ENCODE results near the gene SLCO3A1.

The SLCO3A1 gene

DNA sequence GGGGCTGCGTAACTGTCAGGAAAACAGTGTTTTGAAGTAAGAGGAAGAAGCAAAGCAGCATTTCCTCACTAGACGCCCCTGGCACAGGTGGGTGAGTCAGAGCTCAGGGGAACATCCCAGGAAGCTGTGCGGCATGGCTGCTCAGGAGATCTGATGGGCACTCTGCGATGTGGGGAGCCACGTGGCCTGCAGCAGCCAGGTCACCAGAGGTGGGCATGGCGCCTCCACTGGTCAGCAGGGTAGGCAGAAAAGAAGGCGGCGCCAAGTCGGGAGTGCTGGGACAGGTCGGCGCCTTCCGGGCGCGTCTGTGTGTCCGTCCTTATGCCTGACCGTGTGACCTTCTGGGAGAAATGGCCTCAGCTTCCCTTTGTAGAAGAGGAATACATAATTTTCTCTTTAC is 290.3 kb downstream of the SLCO3A1 start:
- DNase-seq: no peak

DNA sequence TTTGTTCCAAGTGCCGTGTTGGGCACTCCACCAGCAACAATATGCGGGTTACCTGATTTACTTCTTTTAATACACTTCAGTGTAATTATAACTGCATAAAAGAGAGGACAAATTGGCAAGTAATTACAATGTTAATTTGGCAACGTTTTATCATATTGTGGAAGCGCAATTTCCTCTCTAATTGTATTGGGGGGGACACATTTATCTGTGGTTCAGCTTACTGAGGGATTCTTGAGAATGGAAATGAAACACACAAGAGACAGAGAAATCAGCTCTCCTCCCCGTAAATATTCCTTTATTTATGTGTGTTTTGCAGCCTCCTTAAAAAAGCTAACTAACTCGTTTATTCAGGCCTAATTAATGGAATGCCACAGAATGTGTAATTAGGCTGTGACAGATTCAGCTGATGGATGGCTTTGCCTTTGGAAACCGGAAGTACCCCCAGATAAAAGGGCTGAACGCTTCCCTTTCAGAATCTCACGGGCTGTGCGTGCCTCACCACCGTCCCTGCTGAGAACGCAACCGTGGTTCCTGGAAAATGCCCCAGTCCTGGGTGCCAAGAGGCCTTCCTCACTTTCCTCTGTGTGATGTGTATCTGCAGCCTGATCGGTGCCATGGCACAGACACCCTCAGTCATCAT is 293.1 kb downstream of the SLCO3A1 start:
- DNase-seq: no peak

DNA sequence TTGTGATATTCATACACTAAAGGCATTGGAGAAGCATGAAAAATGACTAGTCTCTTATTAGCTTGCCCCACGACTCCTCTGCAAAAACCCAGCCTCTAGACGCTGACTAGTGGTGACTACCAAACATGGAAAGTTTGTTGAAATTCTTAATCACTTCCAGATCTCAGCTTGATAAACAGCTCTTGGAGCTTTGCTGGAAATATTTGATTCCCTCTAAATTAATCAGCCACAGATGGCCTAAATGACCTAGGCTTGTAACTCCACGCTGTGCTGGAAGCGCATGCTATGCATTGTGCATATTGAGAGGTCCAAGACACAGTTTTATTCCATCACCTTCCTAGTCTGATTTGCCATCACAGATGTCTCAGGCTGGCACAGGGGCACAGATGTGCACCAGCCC is 295.5 kb downstream of the SLCO3A1 start:
- no peak for DNase-seq

DNA sequence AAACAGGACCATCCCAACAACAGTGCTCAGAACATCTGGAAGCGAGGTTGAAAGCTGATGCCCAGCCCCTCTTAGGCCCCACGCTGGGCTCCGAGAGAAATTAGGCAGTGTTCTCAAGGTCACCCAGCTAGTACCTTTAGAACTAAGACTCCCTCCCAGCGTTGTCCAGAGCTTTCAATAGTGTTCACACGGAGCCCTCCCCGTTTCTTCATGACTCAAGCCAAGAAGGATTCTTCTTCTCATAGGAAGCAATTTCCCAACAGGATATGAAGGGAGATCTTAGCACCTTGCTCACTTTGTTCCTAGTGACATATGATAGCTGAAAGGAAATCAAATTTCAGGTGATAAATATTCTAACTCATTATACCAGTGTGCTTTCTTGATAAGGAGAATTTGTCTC is 296.0 kb downstream of the SLCO3A1 start:
- no peak for DNase-seq

DNA sequence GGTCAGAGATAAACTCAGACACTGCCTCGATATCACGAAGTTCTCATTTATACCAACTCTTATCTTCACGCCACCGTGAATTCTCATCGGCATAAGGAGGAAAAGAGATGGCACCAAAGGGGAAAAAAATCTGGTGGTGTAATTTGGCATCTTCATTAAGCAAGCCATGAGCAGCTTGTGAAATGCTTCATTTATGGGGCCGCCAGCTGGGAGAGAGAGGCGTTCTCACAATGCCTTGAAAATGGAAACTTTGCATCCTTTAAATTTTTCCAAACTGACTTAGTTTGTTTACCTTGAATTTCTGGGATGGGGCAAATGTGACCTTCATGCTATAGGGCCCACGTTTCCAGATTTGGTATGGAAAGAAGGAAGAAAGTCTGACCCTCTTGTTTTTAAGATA is 297.7 kb downstream of the SLCO3A1 start:
- DNase-seq: no peak

DNA sequence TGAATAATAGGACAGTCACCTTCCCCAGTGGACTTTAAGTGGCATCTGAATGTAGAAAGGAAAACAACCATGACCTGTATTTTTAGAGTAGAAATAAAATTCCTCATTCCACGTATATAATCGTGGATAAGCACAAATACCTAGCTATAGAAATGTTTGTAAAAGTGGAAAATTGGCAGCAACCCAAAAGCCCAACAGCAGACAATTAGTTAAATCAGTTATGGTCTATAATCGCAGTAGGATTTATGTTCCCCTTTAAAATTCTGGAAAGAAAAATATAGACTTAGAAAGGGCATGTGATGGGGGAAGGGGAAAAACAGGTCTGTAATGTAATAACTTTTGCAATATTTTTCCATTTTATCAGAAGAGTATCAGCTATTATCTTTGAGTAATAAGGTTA is 298.2 kb downstream of the SLCO3A1 start:
- no peak for DNase-seq

DNA sequence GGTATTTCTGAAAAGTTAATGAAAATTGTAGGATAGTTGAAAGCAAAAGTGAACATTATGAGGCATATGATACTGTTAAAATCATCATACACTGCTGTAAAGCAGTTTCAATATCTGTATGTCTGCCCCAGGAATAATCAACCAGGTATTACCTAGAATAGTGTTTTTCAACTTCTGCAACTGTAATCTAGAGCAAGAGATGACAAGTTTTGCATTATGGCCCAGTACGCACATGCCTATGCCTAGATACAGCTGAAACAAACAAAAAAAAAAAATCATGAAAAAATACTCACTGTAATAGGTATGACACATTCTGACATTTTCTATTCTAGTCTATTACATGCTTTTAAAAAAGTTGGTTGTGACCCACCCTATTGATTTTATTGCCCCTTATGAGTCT is 299.5 kb downstream of the SLCO3A1 start:
- no peak for DNase-seq

DNA sequence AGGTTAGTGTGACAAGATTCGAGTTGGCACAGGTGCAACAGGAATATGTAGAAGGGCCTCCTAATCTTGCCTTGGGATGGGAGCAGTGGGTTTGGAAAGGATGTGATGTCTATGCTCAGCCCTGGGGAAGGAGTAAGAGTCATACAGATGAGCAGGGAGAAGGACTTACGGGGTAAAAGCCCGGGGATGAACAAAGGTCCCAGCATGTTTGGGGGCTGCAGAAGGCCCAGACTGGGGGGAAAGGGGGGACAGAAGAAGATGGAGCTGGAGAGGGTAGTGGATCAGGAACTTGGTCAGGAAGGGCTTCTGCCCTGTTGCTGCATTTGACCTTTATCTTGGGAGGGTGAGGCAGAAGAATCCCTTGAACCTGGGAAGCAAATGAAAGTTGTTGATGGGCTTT is 300.1 kb downstream of the SLCO3A1 start:
- no peak for DNase-seq

DNA sequence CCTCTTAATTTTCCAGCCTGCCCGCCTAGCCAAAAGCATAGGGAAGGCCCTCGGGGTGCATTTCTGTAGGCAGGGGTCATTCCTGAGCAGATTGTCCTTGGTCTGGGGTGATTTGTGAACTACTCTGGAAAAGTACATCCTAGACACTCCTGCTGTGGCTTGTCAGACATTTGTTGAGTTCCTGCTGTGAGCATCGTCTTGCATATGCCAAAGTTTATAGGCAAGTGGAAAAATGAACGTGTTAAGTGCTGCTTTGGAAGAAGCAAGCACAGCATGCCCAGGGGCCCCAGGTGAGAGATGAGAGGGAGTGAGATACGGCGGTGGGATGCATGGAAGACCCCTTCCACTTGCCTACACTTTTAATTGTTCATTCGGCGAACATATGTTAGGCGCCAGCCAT is 302.4 kb downstream of the SLCO3A1 start:
- no peak for DNase-seq

DNA sequence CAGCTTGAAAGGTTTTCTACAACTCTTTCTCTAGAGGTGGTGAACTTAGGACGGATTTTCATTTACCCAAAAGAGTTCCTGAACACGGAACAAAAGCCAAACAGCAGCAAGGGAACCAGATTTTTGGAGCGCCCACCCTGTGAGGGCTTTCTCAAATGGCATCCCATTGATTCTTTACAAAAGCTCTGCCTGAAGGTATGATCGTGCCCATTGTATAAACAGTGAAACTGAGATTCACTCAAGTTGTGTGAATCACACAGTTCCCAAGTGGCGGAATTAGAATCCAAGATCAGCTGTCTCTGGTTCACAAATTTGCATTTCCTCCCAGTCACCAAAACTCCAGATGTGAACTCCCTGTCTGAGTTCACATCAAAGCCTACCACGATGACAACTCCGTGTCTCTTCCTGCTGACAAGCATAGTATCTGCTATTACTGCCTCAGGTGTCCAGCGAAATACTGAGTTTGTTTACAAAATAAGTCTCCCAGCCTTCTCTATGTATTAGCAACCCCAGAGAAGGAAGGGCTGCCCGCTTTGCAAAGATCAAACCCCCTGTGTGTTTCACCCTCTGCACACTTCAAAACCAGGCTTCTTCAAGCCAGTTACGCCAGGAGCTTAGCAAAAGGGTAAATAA is 304.3 kb downstream of the SLCO3A1 start:
- no peak for DNase-seq

DNA sequence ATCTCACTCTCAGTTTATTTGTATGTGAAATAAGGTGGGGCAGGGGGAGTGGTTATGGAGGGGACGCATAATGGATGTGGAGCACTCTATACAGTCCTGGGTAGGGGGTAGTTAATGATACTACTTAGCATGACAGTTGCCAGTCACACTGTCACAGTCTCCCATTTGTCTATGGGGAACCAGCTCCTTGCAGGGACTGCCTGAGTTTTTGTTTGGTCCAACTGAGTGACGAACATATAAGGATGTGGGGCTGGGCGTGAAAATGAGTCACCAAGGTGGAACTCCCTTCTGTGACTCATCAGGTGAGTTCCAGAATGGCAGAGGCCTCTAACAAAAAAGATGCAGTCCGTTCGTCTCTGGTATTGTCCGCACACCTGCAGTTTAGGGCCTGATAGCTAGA is 304.9 kb downstream of the SLCO3A1 start:
- DNase-seq: no peak

DNA sequence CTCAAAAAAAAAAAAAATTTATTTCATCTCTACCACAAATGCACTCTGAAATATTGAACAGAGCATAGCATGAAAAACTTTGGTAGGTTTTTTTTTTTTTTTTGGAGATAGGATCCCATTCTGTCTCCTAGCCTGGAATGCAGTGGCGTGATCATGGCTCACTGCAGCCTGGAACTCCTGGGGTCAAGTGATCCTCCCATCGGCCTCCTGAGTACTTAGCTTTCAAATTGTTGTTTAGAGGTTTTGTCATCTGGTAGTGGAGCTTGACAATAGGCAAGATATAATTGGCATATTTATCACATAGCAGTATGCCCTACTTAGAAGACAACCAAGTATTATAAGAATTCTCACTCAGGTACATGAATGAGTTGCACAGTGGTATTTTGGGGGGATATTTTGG is 306.0 kb downstream of the SLCO3A1 start:
- no peak for DNase-seq

DNA sequence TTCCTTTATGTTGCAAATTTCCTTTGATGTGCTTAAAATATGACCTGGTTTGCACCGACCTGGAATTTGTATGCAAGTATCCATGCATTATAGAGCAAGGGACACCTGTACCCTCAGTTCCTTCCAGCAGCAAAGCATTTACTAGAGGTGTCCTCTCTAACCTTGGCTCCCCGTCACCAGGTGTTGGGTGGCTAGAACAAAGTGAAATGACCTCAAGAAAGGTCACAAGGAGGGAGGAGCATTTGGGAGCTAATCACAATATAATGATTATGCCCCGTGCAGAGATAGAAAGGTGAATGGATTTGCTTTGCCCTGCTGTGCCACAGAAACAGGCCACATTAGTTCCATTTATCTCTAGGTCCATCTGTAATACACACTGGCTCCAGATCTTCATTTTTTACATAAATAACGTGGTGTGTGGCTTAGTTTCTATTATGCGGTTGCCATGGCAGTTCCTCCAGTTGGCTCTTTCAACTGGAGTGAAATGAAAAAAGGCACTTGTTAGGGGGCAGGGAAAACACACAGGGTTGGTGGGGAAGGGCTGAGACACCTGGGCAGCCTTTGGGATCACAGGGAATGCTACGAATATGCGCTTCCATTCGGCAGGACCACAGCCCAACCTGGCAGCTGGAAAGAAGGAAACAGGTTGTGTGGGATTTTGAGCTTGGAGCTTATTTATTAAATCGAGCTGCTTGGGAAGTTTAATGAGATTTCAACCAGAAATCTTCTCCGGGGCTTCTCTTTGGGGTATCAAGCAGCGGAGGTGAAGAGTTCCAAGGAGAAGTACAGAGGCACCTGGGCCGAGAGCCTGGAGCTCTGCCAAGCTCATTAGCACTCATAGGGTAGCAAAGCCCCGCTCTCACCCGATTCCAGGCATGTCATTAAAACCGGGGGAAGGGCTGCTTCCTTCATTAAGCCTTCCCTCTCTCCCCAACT is 306.7 kb downstream of the SLCO3A1 start:
- DNase-seq: no peak

DNA sequence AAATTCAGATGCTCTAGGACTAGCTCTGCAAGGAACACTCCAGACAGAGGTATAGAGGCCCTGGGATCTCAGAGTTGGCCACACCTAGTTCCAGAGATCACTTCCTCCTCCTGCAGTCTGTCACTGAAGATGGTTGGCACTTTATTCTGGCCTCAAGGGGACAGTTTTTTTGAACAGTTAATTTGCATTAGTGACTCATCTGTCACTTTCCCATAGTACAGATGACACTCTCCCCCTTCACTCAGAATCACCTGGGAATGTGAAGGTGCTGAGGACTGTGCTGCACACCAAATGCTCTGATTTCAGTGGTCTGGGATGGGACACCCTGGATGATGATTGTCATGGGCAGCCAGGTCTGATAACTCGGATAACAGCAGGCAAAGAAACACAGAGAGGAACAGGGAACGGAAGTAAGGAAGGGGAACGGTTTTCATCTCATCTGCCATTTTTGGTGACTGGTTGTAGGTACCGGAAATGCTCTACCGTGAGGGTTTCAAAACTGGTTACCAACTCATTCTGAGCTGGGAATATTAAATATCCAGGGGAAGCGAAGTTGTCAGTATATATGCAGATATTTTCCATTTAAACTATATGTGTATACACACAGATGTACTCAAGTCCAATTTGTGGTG is 307.6 kb downstream of the SLCO3A1 start:
- no peak for DNase-seq

DNA sequence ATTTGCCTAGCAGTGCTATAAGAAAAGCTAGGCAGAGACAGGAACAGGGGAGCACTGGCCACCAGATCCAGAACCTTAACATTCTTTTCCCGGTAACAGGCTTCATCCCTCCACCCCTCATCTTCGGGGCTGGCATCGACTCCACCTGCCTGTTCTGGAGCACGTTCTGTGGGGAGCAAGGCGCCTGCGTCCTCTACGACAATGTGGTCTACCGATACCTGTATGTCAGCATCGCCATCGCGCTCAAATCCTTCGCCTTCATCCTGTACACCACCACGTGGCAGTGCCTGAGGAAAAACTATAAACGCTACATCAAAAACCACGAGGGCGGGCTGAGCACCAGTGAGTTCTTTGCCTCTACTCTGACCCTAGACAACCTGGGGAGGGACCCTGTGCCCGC is 309.1 kb downstream of the SLCO3A1 start:
- no peak for DNase-seq

DNA sequence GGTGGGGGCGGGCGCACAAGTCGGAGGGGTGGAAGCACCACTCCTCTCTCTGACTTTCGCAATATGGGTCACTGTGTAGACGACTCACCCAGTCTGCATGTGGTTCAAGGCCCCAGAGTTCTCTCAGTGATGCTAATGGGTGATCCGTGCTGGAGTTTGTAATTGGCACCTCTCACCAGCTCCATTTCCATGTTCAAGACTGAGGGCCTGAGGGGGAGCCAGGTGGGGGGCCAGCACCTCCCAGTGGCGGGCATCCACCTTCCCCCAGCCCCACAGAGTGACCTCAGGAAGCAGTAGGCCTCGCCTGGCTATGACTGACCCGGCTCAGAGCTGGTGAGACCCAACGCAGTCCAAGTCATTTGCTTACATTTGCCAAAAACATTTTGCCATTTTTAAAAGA is 310.1 kb downstream of the SLCO3A1 start:
- no peak for DNase-seq

DNA sequence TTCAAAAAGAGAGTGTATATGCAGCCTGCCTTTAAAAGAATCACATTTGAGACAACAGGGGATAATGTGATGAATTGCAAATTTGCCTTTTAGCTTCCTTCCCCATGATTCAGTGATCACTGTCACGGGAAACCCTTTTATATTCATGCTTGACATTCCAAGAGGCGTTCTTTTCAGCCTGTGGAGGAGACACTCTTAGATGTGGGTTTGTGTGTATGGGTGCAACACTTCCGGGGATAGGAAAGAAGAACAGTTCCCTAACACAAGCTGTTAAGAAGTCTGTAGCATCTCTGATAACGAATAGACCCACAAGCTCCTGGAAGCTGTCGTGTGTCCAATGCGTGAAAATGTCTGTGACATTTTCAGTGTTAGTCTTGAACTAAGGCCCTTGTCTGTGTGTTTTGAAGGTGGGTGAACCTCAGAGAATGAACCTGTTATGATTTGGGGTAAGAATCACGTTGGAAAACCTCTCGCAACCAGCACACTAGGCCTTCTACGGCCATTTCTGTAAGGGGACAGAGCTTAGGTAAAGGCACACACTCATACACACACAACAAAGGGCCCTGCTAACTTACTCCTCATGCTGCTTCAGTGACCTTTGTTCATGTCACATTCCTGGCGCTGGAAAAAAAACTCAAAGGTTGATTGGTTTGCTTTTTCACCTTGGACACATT is 311.0 kb downstream of the SLCO3A1 start:
- DNase-seq: no peak

DNA sequence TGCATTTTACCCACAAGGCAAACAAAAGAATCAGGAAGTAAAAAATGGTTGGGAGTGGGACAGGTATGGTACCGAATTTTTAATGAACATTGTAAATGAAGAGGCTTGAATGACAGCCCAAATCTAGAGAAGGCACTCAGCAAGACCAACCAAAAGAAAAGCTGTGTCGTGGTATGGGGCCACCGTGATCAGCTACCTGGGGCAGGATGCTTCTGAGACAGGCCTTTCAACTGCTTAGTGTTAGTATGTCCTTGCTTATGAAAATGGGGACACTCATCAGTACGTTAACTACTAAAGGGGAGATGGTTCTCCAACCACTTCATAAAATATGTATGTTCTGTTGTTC is 311.5 kb downstream of the SLCO3A1 start:
- no peak for DNase-seq

DNA sequence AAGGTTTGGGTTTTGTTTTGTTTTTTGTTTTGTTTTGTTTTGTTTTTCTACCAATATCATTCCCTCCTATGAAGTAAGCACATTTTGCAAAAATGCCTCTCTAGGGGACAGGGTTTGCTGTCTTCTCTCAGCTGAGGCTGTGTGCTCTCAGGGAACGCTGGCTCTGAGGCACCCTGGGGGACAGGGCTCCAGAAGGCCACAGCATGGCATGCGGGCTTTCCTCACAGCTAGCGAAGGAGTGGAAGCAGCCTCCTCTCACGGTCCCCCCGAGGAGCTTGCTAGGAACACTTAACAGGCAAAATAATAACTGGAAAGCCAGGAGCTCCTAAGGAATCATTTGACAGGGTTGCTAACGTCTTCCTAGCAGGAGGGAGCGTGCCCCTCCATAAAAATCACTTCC is 312.5 kb downstream of the SLCO3A1 start:
- DNase-seq: no peak

DNA sequence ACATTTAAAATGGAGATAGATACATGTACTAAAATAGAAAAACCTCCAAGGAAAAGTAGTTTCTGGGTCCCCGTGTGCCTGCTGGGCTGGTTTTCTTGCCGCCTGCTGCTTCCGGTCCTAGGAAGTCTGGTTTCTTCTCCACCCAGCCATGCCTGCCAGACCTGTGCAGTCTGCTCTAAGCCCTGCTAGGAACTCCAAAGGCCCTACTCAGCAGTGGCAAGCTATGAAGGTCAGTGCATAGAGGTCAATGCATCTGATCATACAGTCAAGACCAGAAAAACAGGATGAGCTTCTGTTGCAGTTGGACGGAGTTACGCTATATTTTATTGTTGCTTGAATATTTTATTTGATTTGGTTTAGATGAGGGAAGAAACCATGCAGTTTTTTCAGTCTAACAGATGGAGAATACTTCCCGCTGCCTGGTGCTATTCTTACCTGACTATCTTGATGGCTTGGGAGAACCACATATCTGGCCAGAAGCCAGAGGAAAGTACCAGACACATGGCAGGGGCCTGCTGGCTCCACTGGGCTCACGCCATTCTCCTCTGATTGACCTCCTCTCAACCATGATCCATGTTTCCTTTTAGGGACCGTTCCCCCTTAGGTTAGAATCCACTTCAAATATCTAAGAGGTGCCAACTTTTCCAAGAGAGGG is 313.4 kb downstream of the SLCO3A1 start:
- DNase-seq: no peak

DNA sequence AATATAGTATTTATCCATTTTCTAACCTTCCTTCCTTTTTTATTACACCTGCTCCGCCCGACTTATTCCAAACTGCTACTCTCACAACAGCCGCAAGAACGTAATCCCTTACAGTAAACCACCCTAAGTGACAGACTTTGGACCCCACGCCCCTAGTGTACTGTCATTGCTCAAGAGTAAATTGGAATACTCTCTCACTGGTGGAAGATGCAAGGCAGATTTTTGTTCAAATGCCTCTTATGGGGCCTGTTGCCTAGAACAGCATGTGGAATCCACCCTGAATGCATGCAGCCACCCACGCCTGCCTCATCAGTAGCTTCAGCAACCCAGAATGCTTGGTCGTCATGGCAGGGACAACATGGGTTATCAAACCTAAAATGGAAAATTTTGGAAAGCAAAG is 313.9 kb downstream of the SLCO3A1 start:
- DNase-seq: no peak

DNA sequence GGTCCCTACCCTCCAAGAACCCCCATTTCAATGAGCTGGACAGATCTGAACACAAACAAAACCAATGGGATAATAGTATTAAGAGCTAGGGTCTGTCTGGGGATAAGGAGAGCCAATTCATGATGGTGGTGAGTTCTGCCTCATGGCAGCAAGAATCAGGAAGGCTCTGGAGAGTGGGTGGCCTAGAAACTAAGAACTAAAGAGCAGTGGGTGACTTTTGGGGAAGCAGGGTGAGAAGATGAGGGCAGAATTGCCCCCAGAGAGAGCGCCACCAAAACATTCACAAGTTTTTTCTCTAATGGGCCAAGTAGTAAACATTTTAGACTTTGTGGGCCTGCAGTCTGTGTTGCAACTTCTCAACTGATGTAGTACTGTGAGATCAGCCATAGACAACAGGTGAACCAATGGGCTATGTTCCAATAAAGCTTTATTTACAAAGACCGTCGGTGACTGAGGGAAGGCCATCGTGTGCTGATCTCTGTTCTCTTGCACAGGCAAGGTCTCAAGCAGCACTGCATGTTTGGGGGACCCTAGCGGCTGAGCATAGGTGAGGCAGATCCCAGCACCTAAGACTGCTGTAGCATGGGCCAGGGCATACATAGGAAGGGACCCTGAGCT is 314.7 kb downstream of the SLCO3A1 start:
- no peak for DNase-seq

Measured in right hindlimb (tissue), 1 donor.